Brain microvascular endothelial cell (primary cell): ENCODE measurements around the gene S1PR2.
"Not testable (repeated sequence)": the region's sequence is repeated elsewhere in the genome, so short reads cannot be mapped to it uniquely, and the experiment has no call there.

Experiments
- DNase-seq: peaks from one replicate; pipeline ENCODE4 v3.0.0-alpha.2; 2020
- H3K27ac ChIP-seq: fragments of 250-450 bp; sonication (Bioruptor Pico); 2 replicates; pipeline ENCODE4 v1.5.1; 2020; ENCODE audit warnings: mild to moderate bottlenecking, moderate library complexity
- H3K27me3 ChIP-seq: fragments of 250-450 bp; sonication (Bioruptor Pico); replicated peaks from 2 replicates; pipeline ENCODE4 v1.5.1; 2020; ENCODE audit warnings: mild to moderate bottlenecking
- H3K36me3 ChIP-seq: fragments of 250-450 bp; sonication (Bioruptor Pico); replicated peaks from 2 replicates; pipeline ENCODE4 v1.5.1; 2020; ENCODE audit warnings: mild to moderate bottlenecking
- H3K4me3 ChIP-seq: 2 replicates; pipeline ENCODE4 v1.5.1; 2011; ENCODE audit warnings: low read depth, mild to moderate bottlenecking, control low read depth, low read length, moderate library complexity
- in situ Hi-C: cut with HindIII; loops from 2 replicates; pipeline ENCODE4 v1.10.0; 2017; ENCODE audit warnings: low sequenced_read_pairs, low pct_ligation_motif_present
- TF ChIP-seq, protein P1 (sequence below): IDR thresholded peaks from 2 replicates; pipeline ENCODE4 v1.5.1; 2011; ENCODE audit warnings: low read depth, mild to moderate bottlenecking, moderate library complexity, low read length, control low read depth, inconsistent platforms; ENCODE audit errors: missing control alignments

Gene S1PR2

DNA sequence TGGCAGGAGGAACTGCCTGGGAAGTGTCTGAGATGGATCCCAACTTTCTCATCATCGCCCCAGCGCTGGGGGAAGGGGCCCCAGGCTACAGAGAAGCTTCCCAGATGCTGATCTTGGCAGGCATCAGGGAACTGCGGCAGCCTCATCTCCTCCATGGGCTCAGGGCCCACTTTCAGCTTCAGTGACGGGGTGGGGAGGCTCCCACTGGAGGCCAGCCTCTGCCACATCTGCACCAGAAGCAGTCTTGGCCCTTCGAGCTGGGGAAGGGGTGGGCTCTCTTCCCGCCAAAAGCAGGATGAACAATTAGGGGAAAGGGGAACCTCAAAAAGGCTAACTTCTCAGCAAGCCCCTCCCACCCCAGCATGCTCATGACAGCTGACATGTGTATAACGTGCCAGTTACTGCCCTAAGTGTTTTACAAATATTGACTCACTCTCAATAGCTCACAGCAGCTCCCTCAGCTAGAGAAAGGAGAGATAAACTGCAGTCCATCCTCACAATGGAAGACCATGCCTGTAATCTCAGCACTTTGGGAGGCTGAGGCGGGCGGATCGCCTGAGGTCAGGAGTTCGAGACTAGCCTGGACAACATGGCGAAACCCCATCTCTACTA, 7.1 kb upstream of the S1PR2 start:
- in situ Hi-C loops = no loop called here
- no peak overlapping the region for H3K4me3 ChIP-seq
- DNase-seq = peak; percentile 35

DNA sequence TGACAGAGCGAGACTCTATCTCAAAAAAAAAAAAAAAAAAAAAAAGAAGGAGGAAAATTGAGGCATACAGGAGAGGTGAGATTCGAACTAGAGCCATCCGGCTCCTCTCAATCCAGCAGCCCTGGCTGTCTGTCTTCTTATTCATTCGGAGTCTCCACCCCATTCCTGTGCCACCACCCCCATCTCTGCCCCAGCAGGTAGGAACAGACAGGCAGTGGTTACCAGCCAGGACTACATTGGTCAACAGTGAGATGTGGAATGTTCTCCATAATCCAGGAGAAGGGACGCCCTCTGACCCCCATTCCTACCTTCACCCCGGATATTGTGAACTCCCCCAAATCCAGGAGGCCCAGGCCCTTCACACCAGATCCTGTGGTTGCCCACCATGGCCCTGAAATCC, 6.6 kb upstream of the S1PR2 start:
- H3K4me3 ChIP-seq = no peak overlapping the region
- TF ChIP-seq, protein P1, sequence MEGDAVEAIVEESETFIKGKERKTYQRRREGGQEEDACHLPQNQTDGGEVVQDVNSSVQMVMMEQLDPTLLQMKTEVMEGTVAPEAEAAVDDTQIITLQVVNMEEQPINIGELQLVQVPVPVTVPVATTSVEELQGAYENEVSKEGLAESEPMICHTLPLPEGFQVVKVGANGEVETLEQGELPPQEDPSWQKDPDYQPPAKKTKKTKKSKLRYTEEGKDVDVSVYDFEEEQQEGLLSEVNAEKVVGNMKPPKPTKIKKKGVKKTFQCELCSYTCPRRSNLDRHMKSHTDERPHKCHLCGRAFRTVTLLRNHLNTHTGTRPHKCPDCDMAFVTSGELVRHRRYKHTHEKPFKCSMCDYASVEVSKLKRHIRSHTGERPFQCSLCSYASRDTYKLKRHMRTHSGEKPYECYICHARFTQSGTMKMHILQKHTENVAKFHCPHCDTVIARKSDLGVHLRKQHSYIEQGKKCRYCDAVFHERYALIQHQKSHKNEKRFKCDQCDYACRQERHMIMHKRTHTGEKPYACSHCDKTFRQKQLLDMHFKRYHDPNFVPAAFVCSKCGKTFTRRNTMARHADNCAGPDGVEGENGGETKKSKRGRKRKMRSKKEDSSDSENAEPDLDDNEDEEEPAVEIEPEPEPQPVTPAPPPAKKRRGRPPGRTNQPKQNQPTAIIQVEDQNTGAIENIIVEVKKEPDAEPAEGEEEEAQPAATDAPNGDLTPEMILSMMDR = no peak
- H3K27me3 ChIP-seq = no peaks in the 10 kb centered on the region
- DNase-seq = no peak
- no peak overlapping the region for H3K27ac ChIP-seq
- H3K36me3 ChIP-seq = no peaks in the 10 kb centered on the region
- in situ Hi-C loops = no loop called here

More for the DNA sequence above, 7.1 kb upstream of the S1PR2 start:
- Histone ChIP-seq H3K27me3 (no peaks in the 10 kb centered on the region), H3K27ac (no peak overlapping the region), H3K36me3 (no peaks in the 10 kb centered on the region)
- TF ChIP-seq, protein P1 = no peak

DNA sequence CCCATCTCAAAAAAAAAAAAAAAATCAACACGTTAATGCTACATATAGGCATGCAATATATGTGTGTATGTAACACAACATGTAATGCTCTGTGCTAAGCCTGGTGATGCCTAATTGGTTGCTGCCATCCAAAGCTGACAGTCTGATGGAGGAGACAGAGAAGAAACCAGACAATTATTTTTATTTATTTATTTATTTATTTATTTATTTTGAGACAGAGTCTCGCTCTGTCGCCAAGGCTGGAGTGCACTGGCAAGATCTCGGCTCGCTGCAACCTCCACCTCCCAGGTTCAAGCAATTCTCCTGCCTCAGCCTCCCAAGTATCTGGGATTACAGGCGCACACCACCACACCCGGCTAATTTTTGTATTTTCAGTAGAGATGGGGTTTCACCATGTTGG, 4.3 kb upstream of the S1PR2 start:
- H3K36me3 ChIP-seq, H3K27me3 ChIP-seq, in situ Hi-C loops, H3K4me3 ChIP-seq, H3K27ac ChIP-seq, DNase-seq: not testable (repeated sequence)

DNA sequence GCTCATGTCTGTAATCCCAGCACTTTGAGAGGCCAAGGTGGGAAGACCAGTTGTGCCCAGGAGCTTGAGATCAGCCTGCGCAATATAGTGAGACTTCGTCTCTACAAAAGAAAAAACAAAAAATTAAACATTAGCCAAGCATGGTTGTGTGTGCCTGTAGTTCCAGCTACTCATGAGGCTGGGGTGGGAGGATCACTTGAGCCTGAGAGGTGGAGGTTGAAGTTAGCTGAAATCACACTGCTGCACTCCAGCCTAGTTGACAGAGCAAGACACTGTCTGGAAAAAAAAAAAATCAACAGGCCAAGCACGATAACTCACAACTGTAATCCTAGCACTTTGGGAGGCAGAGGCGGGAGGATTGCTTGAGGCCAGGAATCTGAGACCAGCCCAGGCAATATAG, 3.9 kb upstream of the S1PR2 start:
- no peak for DNase-seq
- Histone ChIP-seq H3K36me3 (no peaks in the 10 kb centered on the region), H3K27me3 (no peaks in the 10 kb centered on the region), H3K27ac (no peak overlapping the region), H3K4me3 (no peak overlapping the region)
- TF ChIP-seq, protein P1 = no peak
- in situ Hi-C loops = no loop called here

DNA sequence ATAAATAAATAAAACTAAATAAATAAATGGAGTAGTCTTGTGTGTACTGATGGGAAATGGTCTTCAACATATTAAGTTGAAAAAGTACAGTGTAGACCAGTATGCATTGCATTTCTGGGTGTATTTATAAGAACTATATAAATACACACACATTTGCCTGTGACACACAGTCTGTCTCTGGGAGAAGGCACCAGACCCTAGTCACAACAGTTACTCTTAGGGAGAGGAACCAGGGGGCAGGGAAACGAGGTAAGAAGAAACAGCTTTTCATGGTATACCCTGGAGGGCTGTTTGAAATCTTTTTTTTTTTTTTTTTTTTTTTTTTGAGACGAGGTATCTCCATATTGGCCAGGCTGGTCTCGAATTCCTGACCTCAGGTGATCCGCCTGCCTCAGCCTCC, 2.8 kb upstream of the S1PR2 start:
- no peak for DNase-seq
- in situ Hi-C loops = no loop called here

DNA sequence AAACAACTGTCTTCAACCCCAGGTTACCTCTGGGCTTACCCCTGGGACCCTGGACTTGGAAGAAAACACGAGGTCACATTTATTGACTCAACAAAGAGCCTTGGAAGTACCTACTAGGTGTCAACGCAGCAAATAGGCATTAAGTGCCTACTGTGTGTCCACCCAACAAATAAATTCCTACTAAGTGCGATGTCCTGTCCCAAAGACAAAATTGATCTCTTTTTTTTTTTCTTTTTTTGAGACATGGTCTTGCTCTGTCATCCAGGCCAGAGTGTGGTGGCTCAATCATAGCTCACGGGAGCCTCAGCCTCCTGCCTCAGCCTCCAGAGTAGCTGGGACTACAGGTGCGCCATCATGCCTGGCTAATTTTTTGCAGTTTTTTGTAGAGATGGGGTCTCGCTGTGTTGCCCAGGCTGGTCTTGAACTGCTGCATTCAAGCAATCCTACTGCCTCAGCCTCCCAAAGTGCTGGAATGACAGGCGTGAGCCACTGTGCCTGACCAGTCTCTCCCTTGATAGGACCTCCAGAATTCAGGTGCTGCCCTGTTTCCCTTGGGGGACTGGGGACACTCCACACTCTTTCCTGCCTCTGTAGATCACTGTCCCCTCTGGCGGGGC, 589 bp upstream of the S1PR2 start:
- DNase-seq = no peak
- peak overlapping the region; percentile 74 for H3K4me3 ChIP-seq
- H3K27ac ChIP-seq = no peak overlapping the region
- in situ Hi-C loops = no loop called here
- H3K36me3 ChIP-seq = no peaks in the 10 kb centered on the region
- TF ChIP-seq, protein P1 = no peak
- H3K27me3 ChIP-seq = no peaks in the 10 kb centered on the region

More for the DNA sequence above, 2.8 kb upstream of the S1PR2 start:
- Histone ChIP-seq H3K4me3 (no peak overlapping the region), H3K27me3 (no peaks in the 10 kb centered on the region), H3K36me3 (no peaks in the 10 kb centered on the region), H3K27ac (no peak overlapping the region)
- TF ChIP-seq, protein P1 = no peak
